Thyroid gland (tissue), 4 donors: Measurements from ENCODE around the gene DGCR2. TPM values are rescaled to one million over a fixed set of nuclear protein-coding genes. Genes with fewer than 3 reads are reported as not detected.

Source experiments
- DNase-seq, 2 donors: peaks; one replicate each; pipeline ENCODE4 v3.0.0-alpha.2; 2019
- H3K27ac ChIP-seq, 3 donors: fragments of 200-600 bp; sonication (generic); 1 replicate in 2 of 3; 2 replicates in 1 of 3; pipeline ENCODE4 v1.5.1; 2016 to 2019; ENCODE audit warnings: mild to moderate bottlenecking in 1 of 3, moderate library complexity in 1 of 3
- H3K27me3 ChIP-seq: fragments of 200-600 bp; sonication (generic); one replicate; pipeline ENCODE4 v1.5.1; 2019
- H3K36me3 ChIP-seq, 2 donors: fragments of 200-600 bp; sonication (generic); one replicate each; pipeline ENCODE4 v1.5.1; 2016 to 2019
- H3K4me1 ChIP-seq, 2 donors: fragments of 200-600 bp; sonication (generic); one replicate each; pipeline ENCODE4 v1.5.1; 2017 to 2019
- H3K4me3 ChIP-seq, 3 donors: fragments of 200-600 bp; sonication (generic); replicated peaks in 1 of 3; 1 replicate in 2 of 3; 2 replicates in 1 of 3; pipeline ENCODE4 v1.5.1; 2016; ENCODE audit warnings: mild to moderate bottlenecking in 1 of 3
- H3K9me3 ChIP-seq: fragments of 200-600 bp; sonication (generic); one replicate; pipeline ENCODE4 v1.5.1; 2017
- POLR2A ChIP-seq, 2 donors: fragments of 450-650 bp; IDR thresholded peaks; one replicate each; pipeline ENCODE4 v1.6.1; 2017; ENCODE audit warnings: antibody characterized with exemption in 2 of 2, mild to moderate bottlenecking in 2 of 2, moderate library complexity in 1 of 2
- WGBS, 2 donors: methylation state at CpG; one replicate each; pipeline ENCODE4 v1.1.5; 2017; 5-methylcytosine and 5-hydroxymethylcytosine counted together
- intact Hi-C: fragments of 100-400 bp; cut with DNase I; formaldehyde crosslinking; loops from one replicate; pipeline ENCODE4 v1.15.1; 2023
- total RNA-seq, 4 donors: library from RNA; depleted of rRNA; stranded (reverse); fragments of >200 nt; gene quantifications; one replicate each; pipeline ENCODE4 v1.2.3, GENCODE V29; 2016
- TF ChIP-seq, protein P1 (sequence below), 6 experiments: fragments of 200-600 bp in 3 of 6; fragments of 450-650 bp in 3 of 6; sonication (generic) in 3 of 6; IDR thresholded peaks; one replicate each; pipeline ENCODE4 v1.5.1; 2016 to 2019; ENCODE audit warnings: antibody characterized with exemption in 6 of 6, mild to moderate bottlenecking in 2 of 6, inconsistent platforms in 1 of 6, moderate library complexity in 1 of 6

The DGCR2 gene
- total RNA-seq, 4 donors from 2014 or later = 49.3 to 106 (median 86.9) TPM

DNA sequence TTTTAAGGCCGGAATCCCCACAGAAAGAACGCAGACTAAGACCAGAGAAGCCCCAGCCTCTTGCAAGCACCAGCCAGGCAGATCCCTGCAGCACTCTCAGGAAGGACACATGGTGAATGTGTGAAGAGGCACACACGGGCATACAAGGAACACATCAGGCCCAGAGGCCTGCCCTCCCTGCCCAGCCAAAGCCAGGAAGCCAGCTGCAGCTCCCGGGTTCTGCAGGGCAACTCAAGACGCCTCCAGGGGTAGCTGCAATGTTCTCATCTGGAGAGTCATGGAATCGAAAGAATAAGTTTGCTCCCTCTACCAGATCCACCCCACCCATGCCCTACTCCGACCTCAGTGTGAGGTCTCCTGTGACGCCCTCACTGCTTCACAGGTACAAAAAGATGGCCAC lies 2.3 kb downstream of the DGCR2 start:
- Histone ChIP-seq H3K4me1 (peaks cover 41 to 62% of the 10 kb centered on the region in 2 donors), H3K9me3 (no peaks in the 10 kb centered on the region), H3K4me3 (no peak overlapping the region), H3K27me3 (no peaks in the 10 kb centered on the region), H3K36me3 (no peaks in the 10 kb centered on the region), H3K27ac (no peak overlapping the region)
- DNase-seq = no peak
- intact Hi-C loops = no loop called here
- TF ChIP-seq, protein P1, sequence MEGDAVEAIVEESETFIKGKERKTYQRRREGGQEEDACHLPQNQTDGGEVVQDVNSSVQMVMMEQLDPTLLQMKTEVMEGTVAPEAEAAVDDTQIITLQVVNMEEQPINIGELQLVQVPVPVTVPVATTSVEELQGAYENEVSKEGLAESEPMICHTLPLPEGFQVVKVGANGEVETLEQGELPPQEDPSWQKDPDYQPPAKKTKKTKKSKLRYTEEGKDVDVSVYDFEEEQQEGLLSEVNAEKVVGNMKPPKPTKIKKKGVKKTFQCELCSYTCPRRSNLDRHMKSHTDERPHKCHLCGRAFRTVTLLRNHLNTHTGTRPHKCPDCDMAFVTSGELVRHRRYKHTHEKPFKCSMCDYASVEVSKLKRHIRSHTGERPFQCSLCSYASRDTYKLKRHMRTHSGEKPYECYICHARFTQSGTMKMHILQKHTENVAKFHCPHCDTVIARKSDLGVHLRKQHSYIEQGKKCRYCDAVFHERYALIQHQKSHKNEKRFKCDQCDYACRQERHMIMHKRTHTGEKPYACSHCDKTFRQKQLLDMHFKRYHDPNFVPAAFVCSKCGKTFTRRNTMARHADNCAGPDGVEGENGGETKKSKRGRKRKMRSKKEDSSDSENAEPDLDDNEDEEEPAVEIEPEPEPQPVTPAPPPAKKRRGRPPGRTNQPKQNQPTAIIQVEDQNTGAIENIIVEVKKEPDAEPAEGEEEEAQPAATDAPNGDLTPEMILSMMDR (IDR thresholded peaks at IDR 0.05) = no peak
- TF ChIP-seq POLR2A (IDR thresholded peaks at IDR 0.05) = no peak
- 89% methylated on average over 6 to 8 of the region's 8 CpGs for WGBS, 2 donors

DNA sequence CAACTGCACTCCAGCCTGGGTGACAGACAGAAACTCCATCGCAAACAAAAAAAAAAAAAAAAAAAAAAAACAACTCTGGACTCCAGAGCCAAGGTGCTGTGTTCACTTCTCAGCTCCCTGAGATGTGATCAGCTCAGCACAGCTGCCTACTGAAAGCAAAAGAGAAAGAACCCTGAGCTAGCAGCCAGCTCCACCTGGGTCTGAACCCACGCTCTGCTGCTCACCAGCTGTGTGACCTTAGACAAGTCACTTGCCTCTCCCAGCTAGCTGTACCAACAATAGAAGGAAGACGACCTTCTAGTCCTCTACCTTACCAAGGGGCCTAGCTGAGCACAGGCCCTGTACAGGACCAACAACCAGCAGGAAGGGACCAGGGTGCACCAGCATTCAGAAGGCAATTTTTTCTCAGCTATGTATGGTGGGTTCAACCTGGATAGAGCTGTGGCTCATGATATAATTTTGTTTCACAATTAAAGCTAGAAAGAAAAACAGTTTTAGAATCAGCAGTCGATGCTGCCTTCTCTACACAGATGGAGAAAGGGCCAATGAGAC lies 3.8 kb downstream of the DGCR2 start:
- no peaks in the 10 kb centered on the region for H3K36me3 ChIP-seq
- 85 to 94% methylated on average over 4 of the region's 4 CpGs for WGBS, 2 donors
- no peaks in the 10 kb centered on the region for H3K9me3 ChIP-seq
- no peak overlapping the region for H3K4me3 ChIP-seq
- no peak overlapping the region for H3K27ac ChIP-seq
- no peaks in the 10 kb centered on the region for H3K27me3 ChIP-seq
- peaks cover 42 to 68% of the 10 kb centered on the region in 2 donors for H3K4me1 ChIP-seq
- intact Hi-C loops = no loop called here
- DNase-seq = no peak
- TF ChIP-seq, protein P1 (IDR thresholded peaks at IDR 0.05) = no peak
- TF ChIP-seq POLR2A (IDR thresholded peaks at IDR 0.05) = no peak

DNA sequence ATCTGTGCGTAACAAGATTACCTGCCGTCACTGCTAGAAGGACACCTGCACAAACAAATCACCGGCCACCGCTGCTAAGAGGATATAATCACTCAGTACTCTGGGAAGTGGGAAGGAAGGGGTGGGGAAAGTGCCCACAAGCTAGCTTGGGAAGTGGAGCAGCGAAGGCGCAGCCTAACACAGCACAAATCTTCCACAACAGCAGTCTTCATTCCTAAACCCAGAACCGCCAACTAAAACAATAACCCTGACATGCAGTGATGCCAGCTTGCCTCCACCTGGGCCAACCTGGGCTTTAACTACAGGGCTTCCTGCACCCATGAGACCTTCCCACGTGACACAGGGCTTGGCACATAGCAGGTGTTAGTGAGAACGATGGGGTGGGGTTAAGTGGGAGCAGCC lies 5.1 kb downstream of the DGCR2 start:
- TF ChIP-seq POLR2A (IDR thresholded peaks at IDR 0.05) = no peak
- TF ChIP-seq, protein P1 (IDR thresholded peaks at IDR 0.05) = no peak
- Histone ChIP-seq H3K27me3 (no peaks in the 10 kb centered on the region), H3K9me3 (no peaks in the 10 kb centered on the region), H3K4me1 (peaks cover 41 to 63% of the 10 kb centered on the region in 2 donors), H3K4me3 (no peak overlapping the region), H3K36me3 (no peaks in the 10 kb centered on the region), H3K27ac (no peak overlapping the region)
- intact Hi-C loops = no loop called here
- DNase-seq = peak; percentile 49 to 56
- WGBS, 2 donors = 28 to 37% methylated on average over 9 of the region's 9 CpGs

DNA sequence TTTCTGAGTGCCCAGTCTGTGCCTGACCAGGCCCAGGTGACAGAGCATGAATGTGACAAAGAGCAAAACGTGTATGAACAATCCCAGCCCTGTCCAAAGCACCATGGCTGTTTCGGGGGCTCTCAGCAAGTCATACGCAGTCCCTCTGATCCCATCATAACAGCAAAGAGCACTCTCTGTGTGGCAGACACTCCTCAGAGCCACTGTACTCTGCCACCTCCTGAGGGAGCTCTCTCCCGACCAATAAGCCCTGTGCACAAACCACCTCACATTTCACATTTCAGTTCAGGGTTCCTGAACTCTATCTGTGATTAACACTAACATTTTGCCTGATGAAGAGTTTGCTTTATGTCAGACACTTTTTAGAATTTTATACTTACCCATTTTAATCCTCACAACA lies 6.6 kb downstream of the DGCR2 start:
- Histone ChIP-seq H3K9me3 (no peaks in the 10 kb centered on the region), H3K27me3 (no peaks in the 10 kb centered on the region), H3K27ac (no peak overlapping the region), H3K36me3 (no peaks in the 10 kb centered on the region), H3K4me1 (peaks cover 37 to 69% of the 10 kb centered on the region in 2 donors), H3K4me3 (no peak overlapping the region)
- intact Hi-C loops = no loop called here
- WGBS, 2 donors = 59 to 78% methylated on average over 4 of the region's 4 CpGs
- no peak for DNase-seq
- no peak for TF ChIP-seq POLR2A (IDR thresholded peaks at IDR 0.05)
- TF ChIP-seq, protein P1 (IDR thresholded peaks at IDR 0.05) = peak in 1 of 6 experiments; percentile 30

DNA sequence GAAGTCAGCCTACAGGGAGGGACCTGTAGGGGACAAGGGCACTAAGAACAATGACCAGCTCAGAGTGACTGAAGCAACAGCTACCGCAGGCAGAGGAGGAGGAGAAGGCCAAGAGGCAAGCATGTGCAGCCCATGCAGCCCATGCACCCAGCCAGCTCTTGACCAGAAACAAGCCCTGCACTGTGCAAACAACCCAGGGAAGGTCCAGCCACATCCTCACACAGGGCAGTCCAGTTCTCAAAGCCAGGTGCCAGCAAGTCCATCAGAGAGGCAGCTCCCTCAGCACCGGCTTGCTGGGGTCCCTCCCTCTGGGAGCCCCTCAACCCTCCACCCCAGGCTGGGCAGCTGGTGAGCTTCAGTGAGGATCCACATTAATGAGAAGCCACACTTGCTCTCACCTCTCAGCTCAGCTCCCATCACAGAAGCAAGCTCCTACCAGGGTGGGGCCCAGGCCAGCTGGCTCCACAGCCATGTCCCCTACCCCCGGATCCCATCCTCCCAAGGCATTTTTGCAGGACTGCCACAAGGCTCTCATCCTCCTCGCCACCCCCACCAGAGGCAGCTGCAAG lies 7.1 kb downstream of the DGCR2 start:
- peaks cover 34 to 66% of the 10 kb centered on the region in 2 donors for H3K4me1 ChIP-seq
- no peak for DNase-seq

More for the DNA sequence above, 7.1 kb downstream of the DGCR2 start:
- intact Hi-C loops = no loop called here
- Histone ChIP-seq H3K27me3 (no peaks in the 10 kb centered on the region), H3K4me3 (no peak overlapping the region), H3K27ac (no peak overlapping the region), H3K36me3 (no peaks in the 10 kb centered on the region), H3K9me3 (no peaks in the 10 kb centered on the region)
- TF ChIP-seq POLR2A (IDR thresholded peaks at IDR 0.05) = no peak
- TF ChIP-seq, protein P1 (IDR thresholded peaks at IDR 0.05) = no peak
- 57 to 83% methylated on average over 3 of the region's 4 CpGs for WGBS, 2 donors
